PC-3 (cell line): ENCODE data around the gene NACC1. TPM values are rescaled to one million over a fixed set of nuclear protein-coding genes. Genes with fewer than 3 reads are reported as not detected.

Experiments
- ATAC-seq: fragments of 200-7000 bp; cut with Tn5 transposase; 2 replicates; pipeline ENCODE4 v1.9.1; 2020; ENCODE audit warnings: mild to moderate bottlenecking, moderate library complexity
- BruUV-seq: library from RNA; stranded (reverse); fragments of 400-500 nt; replicated peaks from 2 replicates; lab custom pipeline; 2021; lab: Mats Ljungman, UMichigan
- CTCF ChIA-PET: fragments of 300-600 bp; sonication (Branson Sonifier 250); formaldehyde crosslinking; loops from one replicate; lab custom pipeline; 2022; ENCODE audit warnings: antibody characterized with exemption; lab: Charles Lee
- POLR2A ChIA-PET: fragments of 300-600 bp; sonication (Branson Sonifier 250); formaldehyde crosslinking; loops from one replicate; lab custom pipeline; 2022; ENCODE audit warnings: antibody characterized with exemption; ENCODE audit not compliant: unreplicated experiment; lab: Charles Lee
- DNase-seq: peaks from one replicate; pipeline ENCODE4 v3.0.0-alpha.2; 2015
- H2AFZ ChIP-seq: fragments of 300-600 bp; sonication (generic); 2 replicates; pipeline ENCODE4 v1.6.0; 2016; ENCODE audit warnings: antibody characterized with exemption, low read length
- H3F3A ChIP-seq: fragments of 300-600 bp; sonication (generic); one replicate; pipeline ENCODE4 v1.6.0; 2017; ENCODE audit warnings: antibody characterized with exemption, low read length, control low read depth, mild to moderate bottlenecking; ENCODE audit not compliant: unreplicated experiment
- H3K27ac ChIP-seq: fragments of 300-600 bp; sonication (generic); 2 replicates; pipeline ENCODE4 v1.5.1; 2016; ENCODE audit warnings: mild to moderate bottlenecking, low read length
- H3K27me3 ChIP-seq: fragments of 300-600 bp; sonication (generic); 2 replicates; pipeline ENCODE4 v1.6.1; 2016; ENCODE audit warnings: low read length, mixed read lengths
- H3K36me3 ChIP-seq: fragments of 300-600 bp; sonication (generic); 2 replicates; pipeline ENCODE4 v1.6.1; 2016; ENCODE audit warnings: low read depth, mixed run types, low read length, mixed read lengths
- H3K4me1 ChIP-seq: fragments of 300-600 bp; sonication (generic); 2 replicates; pipeline ENCODE4 v1.5.1; 2016; ENCODE audit warnings: low read length; ENCODE audit not compliant: insufficient read depth
- H3K4me2 ChIP-seq: fragments of 300-600 bp; sonication (generic); 2 replicates; pipeline ENCODE4 v1.6.0; 2016; ENCODE audit warnings: low read length
- H3K4me3 ChIP-seq: fragments of 300-600 bp; sonication (generic); 2 replicates; pipeline ENCODE4 v1.5.1; 2016; ENCODE audit warnings: mild to moderate bottlenecking, low read length, mixed read lengths
- H3K79me2 ChIP-seq: fragments of 300-600 bp; sonication (generic); 2 replicates; pipeline ENCODE4 v1.6.1; 2017; ENCODE audit warnings: low read length, mixed read lengths
- H3K9ac ChIP-seq: fragments of 300-600 bp; sonication (generic); 2 replicates; pipeline ENCODE4 v1.6.0; 2016; ENCODE audit warnings: mild to moderate bottlenecking, low read length
- H3K9me2 ChIP-seq: fragments of 300-600 bp; sonication (generic); replicated peaks from 2 replicates; pipeline ENCODE4 v1.6.1; 2016; ENCODE audit warnings: mixed run types, low read length, mixed read lengths
- H3K9me3 ChIP-seq: fragments of 300-600 bp; sonication (generic); 2 replicates; pipeline ENCODE4 v1.6.1; 2016; ENCODE audit warnings: low read length, mixed read lengths
- H4K20me1 ChIP-seq: fragments of 300-600 bp; sonication (generic); 2 replicates; pipeline ENCODE4 v1.6.1; 2016; ENCODE audit warnings: low read length, mixed read lengths
- EZH2 ChIP-seq: fragments of 300-600 bp; sonication (generic); IDR thresholded peaks from one replicate; pipeline ENCODE4 v1.6.1; 2017; ENCODE audit warnings: antibody characterized with exemption, mild to moderate bottlenecking, low read length; ENCODE audit not compliant: unreplicated experiment
- EZH2phosphoT487 ChIP-seq: fragments of 300-600 bp; sonication (generic); IDR thresholded peaks from 2 replicates; pipeline ENCODE4 v1.6.1; 2018; ENCODE audit warnings: mild to moderate bottlenecking, antibody characterized with exemption, low read length, borderline replicate concordance
- intact Hi-C: fragments of 100-400 bp; cut with micrococcal nuclease; formaldehyde crosslinking; loops from 2 replicates; pipeline ENCODE4 v1.9.0; 2023
- total RNA-seq: library from RNA; depleted of rRNA; stranded (reverse); fragments of >200 nt; gene quantifications from 2 replicates; pipeline ENCODE4 v1.2.3, GENCODE V29; 2014
- TF ChIP-seq, protein P1 (sequence below): fragments of 300-600 bp; sonication (generic); conservative IDR thresholded peaks from 2 replicates; pipeline ENCODE4 v1.5.1; 2017; ENCODE audit warnings: antibody characterized with exemption, low read depth, mild to moderate bottlenecking, low read length

NACC1 gene
- total RNA-seq, 1 experiment from 2014 or later = 266 TPM

DNA sequence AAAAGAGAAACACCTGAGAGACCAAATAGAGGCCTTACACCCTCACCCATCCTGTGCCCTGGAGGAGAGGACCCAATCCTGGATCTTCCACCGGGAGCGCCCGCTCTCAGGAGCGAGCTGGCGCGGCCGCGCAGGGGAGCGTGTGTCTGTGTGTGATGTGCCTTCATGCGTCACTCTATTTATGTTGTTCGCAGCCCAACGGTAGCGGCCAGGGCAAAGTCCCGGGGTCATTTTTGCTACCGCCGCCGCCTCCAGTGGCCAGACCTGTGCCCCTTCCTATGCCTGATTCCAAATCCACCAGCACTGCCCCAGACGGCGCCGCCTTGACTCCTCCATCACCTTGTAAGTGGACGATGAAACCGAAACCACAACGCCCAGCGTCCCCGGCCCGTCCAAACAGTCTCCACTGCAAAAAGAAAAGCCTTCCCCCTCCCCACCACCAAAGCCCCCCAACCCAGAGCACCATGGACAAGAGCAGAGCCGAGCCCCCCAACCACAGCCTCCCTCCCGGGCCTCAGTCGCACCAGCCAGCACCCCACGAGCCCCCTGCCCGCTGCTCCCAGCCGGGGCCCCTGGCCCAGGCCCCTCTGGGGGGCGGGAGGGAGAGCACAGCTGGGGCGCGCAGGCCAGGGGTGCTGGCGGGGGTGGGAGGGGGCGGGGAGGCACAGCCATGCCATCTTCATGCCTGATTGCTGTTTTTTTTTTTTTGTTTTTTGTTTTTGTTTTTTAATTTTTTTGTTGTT, 30.1 kb upstream of the NACC1 start:
- no peak for TF ChIP-seq EZH2
- TF ChIP-seq, protein P1, sequence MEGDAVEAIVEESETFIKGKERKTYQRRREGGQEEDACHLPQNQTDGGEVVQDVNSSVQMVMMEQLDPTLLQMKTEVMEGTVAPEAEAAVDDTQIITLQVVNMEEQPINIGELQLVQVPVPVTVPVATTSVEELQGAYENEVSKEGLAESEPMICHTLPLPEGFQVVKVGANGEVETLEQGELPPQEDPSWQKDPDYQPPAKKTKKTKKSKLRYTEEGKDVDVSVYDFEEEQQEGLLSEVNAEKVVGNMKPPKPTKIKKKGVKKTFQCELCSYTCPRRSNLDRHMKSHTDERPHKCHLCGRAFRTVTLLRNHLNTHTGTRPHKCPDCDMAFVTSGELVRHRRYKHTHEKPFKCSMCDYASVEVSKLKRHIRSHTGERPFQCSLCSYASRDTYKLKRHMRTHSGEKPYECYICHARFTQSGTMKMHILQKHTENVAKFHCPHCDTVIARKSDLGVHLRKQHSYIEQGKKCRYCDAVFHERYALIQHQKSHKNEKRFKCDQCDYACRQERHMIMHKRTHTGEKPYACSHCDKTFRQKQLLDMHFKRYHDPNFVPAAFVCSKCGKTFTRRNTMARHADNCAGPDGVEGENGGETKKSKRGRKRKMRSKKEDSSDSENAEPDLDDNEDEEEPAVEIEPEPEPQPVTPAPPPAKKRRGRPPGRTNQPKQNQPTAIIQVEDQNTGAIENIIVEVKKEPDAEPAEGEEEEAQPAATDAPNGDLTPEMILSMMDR = no peak
- no peak for TF ChIP-seq EZH2phosphoT487
- Histone ChIP-seq H3K4me3 (no peak overlapping the region), H3K79me2 (no peaks in the 10 kb centered on the region), H3K9me3 (no peaks in the 10 kb centered on the region), H2AFZ (no peak overlapping the region), H3K36me3 (peaks cover 9% of the 10 kb centered on the region; the same call in 1 of the 2 replicates), H3K9me2 (no peaks in the 10 kb centered on the region), H4K20me1 (no peaks in the 10 kb centered on the region), H3K4me1 (no peaks in the 10 kb centered on the region), H3K27me3 (no peaks in the 10 kb centered on the region), H3F3A (no peaks in the 10 kb centered on the region), H3K9ac (no peak overlapping the region), H3K4me2 (no peak overlapping the region), H3K27ac (no peak overlapping the region)
- BruUV-seq = no TSS peak
- DNase-seq = no peak
- ATAC-seq = no peak
- intact Hi-C loops = no loop called here
- POLR2A ChIA-PET = no interaction called here
- CTCF ChIA-PET = no interaction called here

DNA sequence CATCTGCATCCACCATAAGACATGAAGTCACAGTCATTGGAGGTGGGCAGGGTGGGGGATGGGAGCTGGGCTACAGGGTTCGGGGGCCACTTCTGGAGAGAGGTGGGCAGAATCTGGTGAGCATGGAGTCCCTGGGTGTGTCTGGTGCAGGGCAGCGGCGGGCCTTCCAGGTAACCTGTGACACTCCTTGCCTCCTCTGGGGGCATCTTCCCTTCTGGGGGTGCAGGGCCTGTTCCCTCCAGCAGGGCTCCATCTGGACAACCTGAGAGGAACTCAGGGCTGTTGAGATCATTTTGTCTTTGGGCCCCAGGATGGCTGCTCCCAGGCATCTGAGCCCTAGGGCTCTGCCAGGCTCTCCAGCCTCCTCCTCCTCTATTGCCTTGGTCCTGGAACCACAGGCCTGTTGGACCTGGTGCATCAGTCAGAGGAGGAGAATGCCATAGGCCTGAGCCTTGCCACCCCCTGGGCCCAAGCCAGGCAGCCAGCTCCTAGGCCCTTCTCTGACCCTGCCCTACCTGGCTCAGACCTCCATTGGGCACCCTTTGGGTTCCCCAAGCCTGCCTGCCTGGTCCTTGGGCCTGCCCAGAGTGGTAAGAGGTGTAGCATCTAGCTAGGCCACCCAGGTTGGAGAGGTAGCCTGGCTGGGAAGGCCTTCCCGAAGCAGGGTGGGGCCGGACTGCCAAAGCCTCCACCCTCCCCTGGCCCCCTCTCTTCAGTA, 28.8 kb upstream of the NACC1 start:
- TF ChIP-seq EZH2phosphoT487 = no peak
- TF ChIP-seq, protein P1 = peak; percentile 54
- no peak for TF ChIP-seq EZH2
- Histone ChIP-seq H3K4me3 (no peak overlapping the region), H3K9me2 (no peaks in the 10 kb centered on the region), H3K79me2 (no peaks in the 10 kb centered on the region), H2AFZ (no peak overlapping the region), H3K36me3 (peaks cover 3% of the 10 kb centered on the region; the same call in 1 of the 2 replicates), H3K9ac (no peak overlapping the region), H3K27me3 (no peaks in the 10 kb centered on the region), H3K4me2 (no peak overlapping the region), H3K4me1 (peaks cover 5% of the 10 kb centered on the region; the same call in 1 of the 2 replicates), H4K20me1 (no peaks in the 10 kb centered on the region), H3K9me3 (no peaks in the 10 kb centered on the region), H3F3A (no peaks in the 10 kb centered on the region), H3K27ac (no peak overlapping the region)
- ATAC-seq = peak; percentile 28
- DNase-seq = peak; percentile 43
- CTCF ChIA-PET = no interaction called here
- intact Hi-C loops = no loop called here
- POLR2A ChIA-PET = no interaction called here
- no TSS peak for BruUV-seq
